Measurements from ENCODE around the gene ANKRD52.
A peak's percentile ranks its signal among the peaks of the same experiment; 100 is the strongest.

The ANKRD52 gene

GRCh38 chr12:56221232-56221756 is 36.9 kb downstream of the ANKRD52 start:
- H3K27me3 Mint-ChIP-seq = no peaks in the 10 kb centered on the region

GRCh38 chr12:56220611-56221231 is 37.5 kb downstream of the ANKRD52 start:
- Mint-ChIP-seq H3K4me1 (ENCODE audit: low read depth) (peaks cover 45% of the 10 kb centered on the region), H3K9me3 (no peaks in the 10 kb centered on the region), H3K27me3 (no peaks in the 10 kb centered on the region), H3K4me3 (peak overlapping the region; percentile 93), H3K27ac (peak overlapping the region; percentile 95), H3K36me3 (ENCODE audit: low read depth) (peaks cover 43% of the 10 kb centered on the region)
- DNase-seq = no peak

More at GRCh38 chr12:56221232-56221756, 36.9 kb downstream of the ANKRD52 start:
- Mint-ChIP-seq H3K36me3 (ENCODE audit: low read depth) (peaks cover 44% of the 10 kb centered on the region), H3K4me3 (peak overlapping the region; percentile 93), H3K4me1 (ENCODE audit: low read depth) (peaks cover 49% of the 10 kb centered on the region), H3K9me3 (no peaks in the 10 kb centered on the region), H3K27ac (peak overlapping the region; percentile 95)
- DNase-seq = no peak

- no peaks in the 10 kb centered on the region for H3K9me3 Mint-ChIP-seq
- peaks cover 42% of the 10 kb centered on the region for H3K36me3 Mint-ChIP-seq (ENCODE audit: low read depth)
- peaks cover 38% of the 10 kb centered on the region for H3K4me1 Mint-ChIP-seq (ENCODE audit: low read depth)
- H3K4me3 Mint-ChIP-seq = peak overlapping the region; percentile 25
- H3K27me3 Mint-ChIP-seq = no peaks in the 10 kb centered on the region
- H3K27ac Mint-ChIP-seq = no peak overlapping the region
- DNase-seq = no peak
Observed at GRCh38 chr12:56219840-56220239, 38.3 kb downstream of the ANKRD52 start.

- H3K27me3 Mint-ChIP-seq = no peaks in the 10 kb centered on the region
- H3K27ac Mint-ChIP-seq = no peak overlapping the region
- H3K4me3 Mint-ChIP-seq = no peak overlapping the region
- no peak for DNase-seq
- peaks cover 25% of the 10 kb centered on the region for H3K4me1 Mint-ChIP-seq (ENCODE audit: low read depth)
- peaks cover 57% of the 10 kb centered on the region for H3K36me3 Mint-ChIP-seq (ENCODE audit: low read depth)
- no peaks in the 10 kb centered on the region for H3K9me3 Mint-ChIP-seq
Observed at GRCh38 chr12:56216461-56216860, 41.7 kb downstream of the ANKRD52 start.

GRCh38 chr12:56213878-56214277 is 44.3 kb downstream of the ANKRD52 start:
- no peaks in the 10 kb centered on the region for H3K9me3 Mint-ChIP-seq
- H3K4me3 Mint-ChIP-seq = no peak overlapping the region
- H3K27me3 Mint-ChIP-seq = no peaks in the 10 kb centered on the region
- no peak for DNase-seq
- peaks cover 73% of the 10 kb centered on the region for H3K36me3 Mint-ChIP-seq (ENCODE audit: low read depth)
- peaks cover 16% of the 10 kb centered on the region for H3K4me1 Mint-ChIP-seq (ENCODE audit: low read depth)
- H3K27ac Mint-ChIP-seq = peak overlapping the region; percentile 20

GRCh38 chr12:56212361-56212760 is 45.8 kb downstream of the ANKRD52 start:
- H3K4me3 Mint-ChIP-seq = no peak overlapping the region
- H3K27me3 Mint-ChIP-seq = no peaks in the 10 kb centered on the region
- H3K4me1 Mint-ChIP-seq (ENCODE audit: low read depth) = peaks cover 16% of the 10 kb centered on the region
- peaks cover 83% of the 10 kb centered on the region for H3K36me3 Mint-ChIP-seq (ENCODE audit: low read depth)
- DNase-seq = no peak
- H3K27ac Mint-ChIP-seq = peak overlapping the region; percentile 69
- no peaks in the 10 kb centered on the region for H3K9me3 Mint-ChIP-seq

- no peak for DNase-seq
- Mint-ChIP-seq H3K27ac (no peak overlapping the region), H3K27me3 (no peaks in the 10 kb centered on the region), H3K4me3 (no peak overlapping the region), H3K4me1 (ENCODE audit: low read depth) (peaks cover 11% of the 10 kb centered on the region), H3K36me3 (ENCODE audit: low read depth) (peaks cover 73% of the 10 kb centered on the region), H3K9me3 (no peaks in the 10 kb centered on the region)
Observed at GRCh38 chr12:56208006-56208405, 50.2 kb downstream of the ANKRD52 start.

GRCh38 chr12:56206452-56207166 is 51.6 kb downstream of the ANKRD52 start:
- DNase-seq = peak; percentile 40
- Mint-ChIP-seq H3K9me3 (no peaks in the 10 kb centered on the region), H3K4me3 (no peak overlapping the region), H3K27ac (peak overlapping the region; percentile 27), H3K4me1 (ENCODE audit: low read depth) (peaks cover 2% of the 10 kb centered on the region), H3K36me3 (ENCODE audit: low read depth) (peaks cover 59% of the 10 kb centered on the region), H3K27me3 (no peaks in the 10 kb centered on the region)

- H3K4me3 Mint-ChIP-seq = no peak overlapping the region
- no peaks in the 10 kb centered on the region for H3K27me3 Mint-ChIP-seq
- H3K27ac Mint-ChIP-seq = no peak overlapping the region
- no peak for DNase-seq
- no peaks in the 10 kb centered on the region for H3K9me3 Mint-ChIP-seq
- H3K4me1 Mint-ChIP-seq (ENCODE audit: low read depth) = peaks cover 2% of the 10 kb centered on the region
- peaks cover 49% of the 10 kb centered on the region for H3K36me3 Mint-ChIP-seq (ENCODE audit: low read depth)
Observed at GRCh38 chr12:56205445-56205844, 52.7 kb downstream of the ANKRD52 start.

- Mint-ChIP-seq H3K4me3 (no peak overlapping the region), H3K4me1 (ENCODE audit: low read depth) (peaks cover 2% of the 10 kb centered on the region), H3K36me3 (ENCODE audit: low read depth) (peaks cover 39% of the 10 kb centered on the region), H3K9me3 (no peaks in the 10 kb centered on the region), H3K27ac (no peak overlapping the region), H3K27me3 (no peaks in the 10 kb centered on the region)
- DNase-seq = no peak
Observed at GRCh38 chr12:56204275-56204674, 53.9 kb downstream of the ANKRD52 start.

GRCh38 chr12:56202838-56203237 is 55.3 kb downstream of the ANKRD52 start:
- peaks cover 2% of the 10 kb centered on the region for H3K4me1 Mint-ChIP-seq (ENCODE audit: low read depth)
- H3K4me3 Mint-ChIP-seq = no peak overlapping the region
- H3K9me3 Mint-ChIP-seq = no peaks in the 10 kb centered on the region
- H3K27ac Mint-ChIP-seq = no peak overlapping the region
- H3K27me3 Mint-ChIP-seq = no peaks in the 10 kb centered on the region
- peaks cover 30% of the 10 kb centered on the region for H3K36me3 Mint-ChIP-seq (ENCODE audit: low read depth)
- no peak for DNase-seq

GRCh38 chr12:56202366-56202765 is 55.8 kb downstream of the ANKRD52 start:
- no peak for DNase-seq
- no peak overlapping the region for H3K4me3 Mint-ChIP-seq
- H3K27me3 Mint-ChIP-seq = no peaks in the 10 kb centered on the region
- H3K4me1 Mint-ChIP-seq (ENCODE audit: low read depth) = peaks cover 2% of the 10 kb centered on the region
- H3K9me3 Mint-ChIP-seq = no peaks in the 10 kb centered on the region
- H3K27ac Mint-ChIP-seq = no peak overlapping the region
- peaks cover 25% of the 10 kb centered on the region for H3K36me3 Mint-ChIP-seq (ENCODE audit: low read depth)

GRCh38 chr12:56198836-56199235 is 59.3 kb downstream of the ANKRD52 start:
- Mint-ChIP-seq H3K4me3 (no peak overlapping the region), H3K36me3 (ENCODE audit: low read depth) (no peaks in the 10 kb centered on the region), H3K27ac (no peak overlapping the region), H3K9me3 (no peaks in the 10 kb centered on the region), H3K27me3 (no peaks in the 10 kb centered on the region), H3K4me1 (ENCODE audit: low read depth) (no peaks in the 10 kb centered on the region)
- DNase-seq = no peak

GRCh38 chr12:56197921-56198635 is 60.1 kb downstream of the ANKRD52 start:
- Mint-ChIP-seq H3K4me3 (no peak overlapping the region), H3K9me3 (no peaks in the 10 kb centered on the region), H3K4me1 (ENCODE audit: low read depth) (peaks cover 5% of the 10 kb centered on the region), H3K27ac (no peak overlapping the region), H3K36me3 (ENCODE audit: low read depth) (no peaks in the 10 kb centered on the region), H3K27me3 (no peaks in the 10 kb centered on the region)
- no peak for DNase-seq
